Measurements from ENCODE around the gene ANKRD37.
"Not testable (repeated sequence)": the region's sequence is repeated elsewhere in the genome, so short reads cannot be mapped to it uniquely, and the experiment has no call there.

The ANKRD37 gene

GRCh38 chr4:185361872-185362271 lies 34.8 kb upstream of the ANKRD37 start:
- no peak for DNase-seq (ENCODE audit: extremely low read depth, insufficient read length)
- Histone ChIP-seq H3K27me3 (replicated peaks; ENCODE audit: control insufficient read depth, insufficient read depth, low read length) (no peaks in the 10 kb centered on the region), H3K36me3 (ENCODE audit: control insufficient read depth, insufficient read depth, low read length) (peaks cover 14% of the 10 kb centered on the region), H3K4me3 (replicated peaks; ENCODE audit: low read depth, low read length) (no peak overlapping the region)
- no peak for TF ChIP-seq CTCF (IDR thresholded peaks at IDR 0.05; ENCODE audit: insufficient read depth, low read length, poor library complexity, severe bottlenecking)

- not testable (repeated sequence) for H3K4me3 ChIP-seq (replicated peaks; ENCODE audit: low read depth, low read length); DNase-seq (ENCODE audit: extremely low read depth, insufficient read length); H3K27me3 ChIP-seq (replicated peaks; ENCODE audit: control insufficient read depth, insufficient read depth, low read length)
- peaks cover 11% of the 10 kb centered on the region for H3K36me3 ChIP-seq (ENCODE audit: control insufficient read depth, insufficient read depth, low read length)
Observed at GRCh38 chr4:185362570-185362969, 34.1 kb upstream of the ANKRD37 start.

- no peak for DNase-seq (ENCODE audit: extremely low read depth, insufficient read length)
- Histone ChIP-seq H3K36me3 (ENCODE audit: control insufficient read depth, insufficient read depth, low read length) (peaks cover 9% of the 10 kb centered on the region), H3K27me3 (replicated peaks; ENCODE audit: control insufficient read depth, insufficient read depth, low read length) (no peaks in the 10 kb centered on the region), H3K4me3 (replicated peaks; ENCODE audit: low read depth, low read length) (no peak overlapping the region)
- TF ChIP-seq CTCF (IDR thresholded peaks at IDR 0.05; ENCODE audit: insufficient read depth, low read length, poor library complexity, severe bottlenecking): no peak
Observed at GRCh38 chr4:185363251-185363650, 33.4 kb upstream of the ANKRD37 start.

GRCh38 chr4:185364886-185365285 lies 31.8 kb upstream of the ANKRD37 start:
- no peaks in the 10 kb centered on the region for H3K27me3 ChIP-seq (replicated peaks; ENCODE audit: control insufficient read depth, insufficient read depth, low read length)
- no peak for TF ChIP-seq CTCF (IDR thresholded peaks at IDR 0.05; ENCODE audit: insufficient read depth, low read length, poor library complexity, severe bottlenecking)
- no peak for DNase-seq (ENCODE audit: extremely low read depth, insufficient read length)
- H3K4me3 ChIP-seq (replicated peaks; ENCODE audit: low read depth, low read length): no peak overlapping the region
- H3K36me3 ChIP-seq (ENCODE audit: control insufficient read depth, insufficient read depth, low read length): peaks cover 4% of the 10 kb centered on the region

GRCh38 chr4:185369731-185370130 lies 26.9 kb upstream of the ANKRD37 start:
- H3K36me3 ChIP-seq (ENCODE audit: control insufficient read depth, insufficient read depth, low read length): peaks cover 10% of the 10 kb centered on the region
- H3K27me3 ChIP-seq (replicated peaks; ENCODE audit: control insufficient read depth, insufficient read depth, low read length): no peaks in the 10 kb centered on the region
- no peak overlapping the region for H3K4me3 ChIP-seq (replicated peaks; ENCODE audit: low read depth, low read length)
- TF ChIP-seq CTCF (IDR thresholded peaks at IDR 0.05; ENCODE audit: insufficient read depth, low read length, poor library complexity, severe bottlenecking): no peak
- DNase-seq (ENCODE audit: extremely low read depth, insufficient read length): no peak

GRCh38 chr4:185370268-185370949 lies 26.2 kb upstream of the ANKRD37 start:
- Histone ChIP-seq H3K4me3 (replicated peaks; ENCODE audit: low read depth, low read length) (no peak overlapping the region), H3K36me3 (ENCODE audit: control insufficient read depth, insufficient read depth, low read length) (peaks cover 11% of the 10 kb centered on the region), H3K27me3 (replicated peaks; ENCODE audit: control insufficient read depth, insufficient read depth, low read length) (no peaks in the 10 kb centered on the region)
- no peak for TF ChIP-seq CTCF (IDR thresholded peaks at IDR 0.05; ENCODE audit: insufficient read depth, low read length, poor library complexity, severe bottlenecking)
- no peak for DNase-seq (ENCODE audit: extremely low read depth, insufficient read length)

All from GM06990 (cell line).